ENCODE data around the gene MACROD2. TPM values are rescaled to one million over a fixed set of nuclear protein-coding genes. Genes with fewer than 3 reads are reported as not detected.

MACROD2 gene
- total RNA-seq, 1 donor from 2014 or later, result 78.2 TPM

- H3K27ac ChIP-seq, result no peak overlapping the region
- no peaks in the 10 kb centered on the region for H3K9me3 ChIP-seq
- H3K4me3 ChIP-seq, result no peak overlapping the region
- no peaks in the 10 kb centered on the region for H3K4me1 ChIP-seq
- H3K36me3 ChIP-seq, result no peaks in the 10 kb centered on the region
- intact Hi-C loops (cut with DNase I), result no loop called here
- DNase-seq (no peak), ATAC-seq (no peak)
- no peaks in the 10 kb centered on the region for H3K27me3 ChIP-seq
- no peak for TF ChIP-seq CTCF (IDR thresholded peaks at IDR 0.05)
Observed at GRCh38 chr20:15838466-15838865, 1843.2 kb downstream of the MACROD2 start.

GRCh38 chr20:15840636-15841301, 1845.5 kb downstream of the MACROD2 start:
- DNase-seq, result no peak
- intact Hi-C loops (cut with DNase I), result no loop called here
- no peaks in the 10 kb centered on the region for H3K9me3 ChIP-seq
- H3K4me3 ChIP-seq, result no peak overlapping the region
- no peaks in the 10 kb centered on the region for H3K36me3 ChIP-seq
- H3K4me1 ChIP-seq, result no peaks in the 10 kb centered on the region
- H3K27ac ChIP-seq, result no peak overlapping the region
- ATAC-seq, result no peak
- H3K27me3 ChIP-seq, result no peaks in the 10 kb centered on the region
- no peak for TF ChIP-seq CTCF (IDR thresholded peaks at IDR 0.05)

- TF ChIP-seq CTCF (IDR thresholded peaks at IDR 0.05), result no peak
- no peak for ATAC-seq
- Histone ChIP-seq H3K27me3 (no peaks in the 10 kb centered on the region), H3K27ac (no peak overlapping the region), H3K36me3 (no peaks in the 10 kb centered on the region), H3K4me1 (no peaks in the 10 kb centered on the region), H3K4me3 (no peak overlapping the region), H3K9me3 (no peaks in the 10 kb centered on the region)
- no peak for DNase-seq
- intact Hi-C loops (cut with DNase I), result no loop called here
Observed at GRCh38 chr20:15842872-15843271, 1847.6 kb downstream of the MACROD2 start.

GRCh38 chr20:15843777-15844176, 1848.5 kb downstream of the MACROD2 start:
- intact Hi-C loops (cut with DNase I), result no loop called here
- Histone ChIP-seq H3K36me3 (no peaks in the 10 kb centered on the region), H3K27me3 (no peaks in the 10 kb centered on the region), H3K9me3 (no peaks in the 10 kb centered on the region), H3K27ac (no peak overlapping the region), H3K4me3 (no peak overlapping the region), H3K4me1 (no peaks in the 10 kb centered on the region)
- no peak for TF ChIP-seq CTCF (IDR thresholded peaks at IDR 0.05)
- ATAC-seq (no peak), DNase-seq (no peak)

GRCh38 chr20:15847196-15847784, 1852.0 kb downstream of the MACROD2 start:
- Histone ChIP-seq H3K4me3 (no peak overlapping the region), H3K27ac (no peak overlapping the region), H3K4me1 (no peaks in the 10 kb centered on the region), H3K36me3 (no peaks in the 10 kb centered on the region), H3K27me3 (no peaks in the 10 kb centered on the region), H3K9me3 (no peaks in the 10 kb centered on the region)
- intact Hi-C loops (cut with DNase I), result no loop called here
- no peak for TF ChIP-seq CTCF (IDR thresholded peaks at IDR 0.05)
- ATAC-seq (no peak), DNase-seq (no peak)

Measured in upper lobe of right lung (tissue), 1 donor.